Panc1 (cell line): ENCODE measurements around the gene ABI1.

Experiments
- POLR2AphosphoS5 ChIP-seq: IDR thresholded peaks from 2 replicates; pipeline ENCODE4 v1.6.1; 2012; ENCODE audit warnings: mild to moderate bottlenecking, low read depth, low read length, moderate library complexity
- REST ChIP-seq, 2 experiments: IDR thresholded peaks; 2 replicates each; pipeline ENCODE4 v1.6.1; 2011 to 2012; ENCODE audit warnings: low read depth in 2 of 2, control low read depth in 1 of 2, low read length in 1 of 2, mild to moderate bottlenecking in 1 of 2, moderate library complexity in 1 of 2; ENCODE audit not compliant: insufficient read depth in 1 of 2
- TF ChIP-seq, protein P1 (sequence below): fragments of 450-650 bp; IDR thresholded peaks from 2 replicates; pipeline ENCODE4 v1.5.1; 2017; ENCODE audit warnings: mild to moderate bottlenecking

DNA sequence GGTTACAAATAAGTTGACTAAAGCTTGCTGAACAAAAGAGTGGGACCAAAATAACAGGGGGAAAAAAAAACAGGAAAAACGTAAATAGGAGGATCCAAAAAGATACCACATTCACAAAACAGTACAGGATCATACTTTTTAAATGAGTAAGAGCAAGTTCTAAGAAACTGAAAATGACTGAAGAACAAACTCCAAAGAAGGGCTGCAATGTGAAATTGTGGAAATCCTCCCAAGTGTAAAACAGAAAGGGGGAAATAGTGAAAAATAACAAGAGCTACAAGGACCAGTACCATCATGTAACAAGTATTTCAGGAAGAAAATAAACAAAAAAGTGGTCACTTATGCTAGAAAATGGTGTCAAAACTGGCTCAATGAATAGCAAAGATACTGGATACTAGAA, 116.9 kb downstream of the ABI1 start:
- TF ChIP-seq, protein P1, sequence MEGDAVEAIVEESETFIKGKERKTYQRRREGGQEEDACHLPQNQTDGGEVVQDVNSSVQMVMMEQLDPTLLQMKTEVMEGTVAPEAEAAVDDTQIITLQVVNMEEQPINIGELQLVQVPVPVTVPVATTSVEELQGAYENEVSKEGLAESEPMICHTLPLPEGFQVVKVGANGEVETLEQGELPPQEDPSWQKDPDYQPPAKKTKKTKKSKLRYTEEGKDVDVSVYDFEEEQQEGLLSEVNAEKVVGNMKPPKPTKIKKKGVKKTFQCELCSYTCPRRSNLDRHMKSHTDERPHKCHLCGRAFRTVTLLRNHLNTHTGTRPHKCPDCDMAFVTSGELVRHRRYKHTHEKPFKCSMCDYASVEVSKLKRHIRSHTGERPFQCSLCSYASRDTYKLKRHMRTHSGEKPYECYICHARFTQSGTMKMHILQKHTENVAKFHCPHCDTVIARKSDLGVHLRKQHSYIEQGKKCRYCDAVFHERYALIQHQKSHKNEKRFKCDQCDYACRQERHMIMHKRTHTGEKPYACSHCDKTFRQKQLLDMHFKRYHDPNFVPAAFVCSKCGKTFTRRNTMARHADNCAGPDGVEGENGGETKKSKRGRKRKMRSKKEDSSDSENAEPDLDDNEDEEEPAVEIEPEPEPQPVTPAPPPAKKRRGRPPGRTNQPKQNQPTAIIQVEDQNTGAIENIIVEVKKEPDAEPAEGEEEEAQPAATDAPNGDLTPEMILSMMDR: no peak
- TF ChIP-seq POLR2AphosphoS5 (no peak), REST (IDR thresholded peaks at IDR 0.05; ENCODE audit: insufficient read depth in 1 of 2, low read depth in 2 of 2, low read length in 1 of 2) (no peak)
